LNCaP clone FGC (cell line): Measurements from ENCODE around the gene EML1.

Source experiments
- DNase-seq: peaks from one replicate; pipeline ENCODE4 v3.0.0-alpha.2; 2011; ENCODE audit warnings: low read depth
- H3K4me3 ChIP-seq: 2 replicates; pipeline ENCODE4 v1.5.1; 2011; ENCODE audit warnings: mild to moderate bottlenecking, low read depth, low read length, control low read depth
- TF ChIP-seq, protein P1 (sequence below): IDR thresholded peaks from 2 replicates; pipeline ENCODE4 v1.5.1; 2012; ENCODE audit warnings: mild to moderate bottlenecking; ENCODE audit not compliant: control insufficient read depth, insufficient read depth; ENCODE audit errors: extremely low read depth

EML1 gene

GRCh38 chr14:99854831-99855230, 61.6 kb downstream of the EML1 start:
- DNase-seq, result no peak
- TF ChIP-seq, protein P1, sequence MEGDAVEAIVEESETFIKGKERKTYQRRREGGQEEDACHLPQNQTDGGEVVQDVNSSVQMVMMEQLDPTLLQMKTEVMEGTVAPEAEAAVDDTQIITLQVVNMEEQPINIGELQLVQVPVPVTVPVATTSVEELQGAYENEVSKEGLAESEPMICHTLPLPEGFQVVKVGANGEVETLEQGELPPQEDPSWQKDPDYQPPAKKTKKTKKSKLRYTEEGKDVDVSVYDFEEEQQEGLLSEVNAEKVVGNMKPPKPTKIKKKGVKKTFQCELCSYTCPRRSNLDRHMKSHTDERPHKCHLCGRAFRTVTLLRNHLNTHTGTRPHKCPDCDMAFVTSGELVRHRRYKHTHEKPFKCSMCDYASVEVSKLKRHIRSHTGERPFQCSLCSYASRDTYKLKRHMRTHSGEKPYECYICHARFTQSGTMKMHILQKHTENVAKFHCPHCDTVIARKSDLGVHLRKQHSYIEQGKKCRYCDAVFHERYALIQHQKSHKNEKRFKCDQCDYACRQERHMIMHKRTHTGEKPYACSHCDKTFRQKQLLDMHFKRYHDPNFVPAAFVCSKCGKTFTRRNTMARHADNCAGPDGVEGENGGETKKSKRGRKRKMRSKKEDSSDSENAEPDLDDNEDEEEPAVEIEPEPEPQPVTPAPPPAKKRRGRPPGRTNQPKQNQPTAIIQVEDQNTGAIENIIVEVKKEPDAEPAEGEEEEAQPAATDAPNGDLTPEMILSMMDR, result no peak
- H3K4me3 ChIP-seq, result no peak overlapping the region

- DNase-seq, result no peak
- no peak overlapping the region for H3K4me3 ChIP-seq
- TF ChIP-seq, protein P1, result no peak
Observed at GRCh38 chr14:99855271-99855670, 62.1 kb downstream of the EML1 start.

- H3K4me3 ChIP-seq, result no peak overlapping the region
- no peak for DNase-seq
- TF ChIP-seq, protein P1, result no peak
Observed at GRCh38 chr14:99857551-99857950, 64.3 kb downstream of the EML1 start.

GRCh38 chr14:99860219-99860618, 67.0 kb downstream of the EML1 start:
- DNase-seq, result no peak
- TF ChIP-seq, protein P1, result no peak
- no peak overlapping the region for H3K4me3 ChIP-seq

- TF ChIP-seq, protein P1, result no peak
- DNase-seq, result no peak
- H3K4me3 ChIP-seq, result no peak overlapping the region
Observed at GRCh38 chr14:99862136-99862535, 68.9 kb downstream of the EML1 start.

- H3K4me3 ChIP-seq, result no peak overlapping the region
- DNase-seq, result no peak
- TF ChIP-seq, protein P1, result no peak
Observed at GRCh38 chr14:99863059-99863458, 69.8 kb downstream of the EML1 start.

GRCh38 chr14:99865408-99865807, 72.2 kb downstream of the EML1 start:
- no peak for DNase-seq

More at GRCh38 chr14:99865408-99865807, 72.2 kb downstream of the EML1 start:
- TF ChIP-seq, protein P1, result no peak
- H3K4me3 ChIP-seq, result no peak overlapping the region
